ENCODE results near the gene BNIP5. TPM values are rescaled to one million over a fixed set of nuclear protein-coding genes. Genes with fewer than 3 reads are reported as not detected.

The BNIP5 gene
- total RNA-seq, 3 donors from 2014 or later = 8.1 to 17.4 (median 12.6) TPM

- no peak for DNase-seq
- Histone ChIP-seq H3K9me3 (no peaks in the 10 kb centered on the region), H3K4me3 (no peak overlapping the region), H3K36me3 (ENCODE audit: low read depth) (no peaks in the 10 kb centered on the region), H3K4me1 (ENCODE audit: low read depth) (peaks cover 2% of the 10 kb centered on the region)
- intact Hi-C loops (cut with DNase I, micrococcal nuclease) = no loop called here
- no peak for ATAC-seq
- TF ChIP-seq CTCF (IDR thresholded peaks at IDR 0.05) = no peak
Observed at GRCh38 chr6:36298027-36298426, 38.7 kb downstream of the BNIP5 start.

GRCh38 chr6:36297511-36297910 is 39.2 kb downstream of the BNIP5 start:
- DNase-seq = no peak
- Histone ChIP-seq H3K36me3 (ENCODE audit: low read depth) (no peaks in the 10 kb centered on the region), H3K9me3 (no peaks in the 10 kb centered on the region), H3K4me3 (no peak overlapping the region), H3K4me1 (ENCODE audit: low read depth) (no peaks in the 10 kb centered on the region)
- intact Hi-C loops (cut with DNase I, micrococcal nuclease) = no loop called here
- TF ChIP-seq CTCF (IDR thresholded peaks at IDR 0.05) = no peak
- no peak for ATAC-seq

- no peak for DNase-seq
- no peak for TF ChIP-seq CTCF (IDR thresholded peaks at IDR 0.05)
- Histone ChIP-seq H3K4me3 (no peak overlapping the region), H3K4me1 (ENCODE audit: low read depth) (no peaks in the 10 kb centered on the region), H3K9me3 (no peaks in the 10 kb centered on the region), H3K36me3 (ENCODE audit: low read depth) (no peaks in the 10 kb centered on the region)
- no peak for ATAC-seq
- intact Hi-C loops (cut with DNase I, micrococcal nuclease) = no loop called here
Observed at GRCh38 chr6:36297051-36297450, 39.6 kb downstream of the BNIP5 start.

GRCh38 chr6:36296240-36296639 is 40.4 kb downstream of the BNIP5 start:
- ATAC-seq = no peak

GRCh38 chr6:36292170-36292569 is 44.5 kb downstream of the BNIP5 start:
- Histone ChIP-seq H3K9me3 (no peaks in the 10 kb centered on the region), H3K36me3 (ENCODE audit: low read depth) (no peaks in the 10 kb centered on the region), H3K4me1 (ENCODE audit: low read depth) (peaks cover 2% of the 10 kb centered on the region), H3K4me3 (no peak overlapping the region)
- DNase-seq = no peak
- intact Hi-C loops (cut with DNase I, micrococcal nuclease) = no loop called here
- ATAC-seq = no peak
- no peak for TF ChIP-seq CTCF (IDR thresholded peaks at IDR 0.05)

More at GRCh38 chr6:36296240-36296639, 40.4 kb downstream of the BNIP5 start:
- H3K4me1 ChIP-seq (ENCODE audit: low read depth) = peaks cover 2% of the 10 kb centered on the region
- TF ChIP-seq CTCF (IDR thresholded peaks at IDR 0.05) = no peak
- H3K4me3 ChIP-seq = no peak overlapping the region
- intact Hi-C loops (cut with DNase I, micrococcal nuclease) = no loop called here
- H3K9me3 ChIP-seq = no peaks in the 10 kb centered on the region
- no peaks in the 10 kb centered on the region for H3K36me3 ChIP-seq (ENCODE audit: low read depth)
- no peak for DNase-seq
